Fibroblast of lung (primary cell): ENCODE data around the gene USP24. TPM values are rescaled to one million over a fixed set of nuclear protein-coding genes. Genes with fewer than 3 reads are reported as not detected.

Source experiments
- DNase-seq, 2 donors: peaks; one replicate each; pipeline versions ENCODE4 v3.0.0 to v3.0.0-alpha.2; 2010; ENCODE audit warnings: low read depth in 2 of 2
- H2AFZ ChIP-seq: 2 replicates; pipeline ENCODE4 v1.5.1; 2012; ENCODE audit warnings: low read length, control low read depth, inconsistent platforms
- H3K27ac ChIP-seq: 2 replicates; pipeline ENCODE4 v1.5.1; 2011; ENCODE audit warnings: low read length, control low read depth; ENCODE audit not compliant: insufficient read depth
- H3K27me3 ChIP-seq: 2 replicates; pipeline ENCODE4 v1.5.1; 2011; ENCODE audit warnings: mild to moderate bottlenecking, low read length; ENCODE audit not compliant: control insufficient read depth, insufficient read depth
- H3K36me3 ChIP-seq: 2 replicates; pipeline ENCODE4 v1.5.1; 2011; ENCODE audit warnings: low read length; ENCODE audit not compliant: control insufficient read depth, insufficient read depth
- H3K4me1 ChIP-seq: 2 replicates; pipeline ENCODE4 v1.5.1; 2011; ENCODE audit warnings: low read length; ENCODE audit not compliant: control insufficient read depth, insufficient read depth; ENCODE audit errors: extremely low read depth
- H3K4me2 ChIP-seq: 2 replicates; pipeline ENCODE4 v1.5.1; 2011; ENCODE audit warnings: low read length, control low read depth; ENCODE audit not compliant: insufficient read depth; ENCODE audit errors: extremely low read depth
- H3K4me3 ChIP-seq, 4 experiments: fragments of 200-600 bp in 1 of 4; sonication (generic) in 1 of 4; replicated peaks in 1 of 4; 2 replicates each; pipeline ENCODE4 v1.5.1; 2011 to 2016; ENCODE audit warnings: low read length in 4 of 4, low read depth in 3 of 4, mild to moderate bottlenecking in 3 of 4, control low read depth in 2 of 4, inconsistent platforms in 1 of 4, mixed read lengths in 1 of 4; ENCODE audit not compliant: insufficient read depth in 1 of 4; ENCODE audit errors: control extremely low read depth in 1 of 4
- H3K79me2 ChIP-seq: 2 replicates; pipeline ENCODE4 v1.5.1; 2012; ENCODE audit warnings: mild to moderate bottlenecking, low read length, inconsistent platforms; ENCODE audit not compliant: control insufficient read depth, insufficient read depth
- H3K9ac ChIP-seq: 2 replicates; pipeline ENCODE4 v1.5.1; 2011; ENCODE audit warnings: mild to moderate bottlenecking, low read length, control low read depth; ENCODE audit not compliant: insufficient read depth
- H3K9me3 ChIP-seq: 2 replicates; pipeline ENCODE4 v1.5.1; 2012; ENCODE audit warnings: low read depth, low read length; ENCODE audit not compliant: control insufficient read depth, insufficient read depth
- H4K20me1 ChIP-seq: 2 replicates; pipeline ENCODE4 v1.5.1; 2011; ENCODE audit warnings: low read length; ENCODE audit not compliant: control insufficient read depth, insufficient read depth; ENCODE audit errors: extremely low read depth
- CTCF ChIP-seq, 2 donors: IDR thresholded peaks in 1 of 2; conservative IDR thresholded peaks in 1 of 2; 1 replicate in 1 of 2; 2 replicates in 1 of 2; pipeline ENCODE4 v1.5.1; 2011 to 2012; ENCODE audit warnings: low read length in 2 of 2, control low read depth in 1 of 2, inconsistent platforms in 1 of 2, low read depth in 1 of 2, mild to moderate bottlenecking in 1 of 2
- EZH2 ChIP-seq: IDR thresholded peaks from 2 replicates; pipeline ENCODE4 v1.5.1; 2012; ENCODE audit warnings: low read length, control low read depth, mild to moderate bottlenecking; ENCODE audit errors: missing control alignments
- polyA plus RNA-seq, 2 donors: library from polyadenylated mRNA; depleted of rRNA in 1 of 2; stranded (reverse) in 1 of 2; unstranded in 1 of 2; fragments of >200 nt; gene quantifications; 2 replicates each; pipeline ENCODE4 v1.2.1, GENCODE V29; 2011 to 2012; ENCODE audit warnings: missing spikeins in 1 of 2
- total RNA-seq: library from RNA; depleted of rRNA; stranded (reverse); fragments of >200 nt; gene quantifications from 2 replicates; pipeline ENCODE4 v1.2.1, GENCODE V29; 2014

USP24 gene
- total and polyA plus RNA-seq, 2 donors (not counting 1 experiment from before 2014, with no cell fraction given), result 16.4 to 63.9 TPM

GRCh38 chr1:55138823-55139222 lies 76.3 kb downstream of the USP24 start:
- Histone ChIP-seq H3K79me2 (no peaks in the 10 kb centered on the region), H3K36me3 (peaks cover 14% of the 10 kb centered on the region), H3K27me3 (no peaks in the 10 kb centered on the region), H4K20me1 (no peaks in the 10 kb centered on the region), H3K4me2 (no peak overlapping the region), H3K27ac (no peak overlapping the region), H3K4me3 (no peak overlapping the region), H3K9me3 (no peaks in the 10 kb centered on the region), H2AFZ (no peak overlapping the region), H3K4me1 (no peaks in the 10 kb centered on the region), H3K9ac (no peak overlapping the region)
- no peak for DNase-seq
- TF ChIP-seq CTCF (conservative IDR thresholded peaks at IDR 0.05 in 1 of 2, IDR thresholded peaks at IDR 0.05 in 1 of 2; ENCODE audit: low read depth in 1 of 2, low read length in 2 of 2) (no peak), EZH2 (no peak)

- Histone ChIP-seq H3K9ac (no peak overlapping the region), H3K79me2 (no peaks in the 10 kb centered on the region), H3K9me3 (no peaks in the 10 kb centered on the region), H3K4me3 (no peak overlapping the region), H3K27me3 (no peaks in the 10 kb centered on the region), H4K20me1 (no peaks in the 10 kb centered on the region), H3K27ac (no peak overlapping the region), H3K36me3 (peaks cover 14% of the 10 kb centered on the region), H3K4me2 (no peak overlapping the region), H3K4me1 (peaks cover 4% of the 10 kb centered on the region), H2AFZ (no peak overlapping the region)
- TF ChIP-seq EZH2 (no peak), CTCF (conservative IDR thresholded peaks at IDR 0.05 in 1 of 2, IDR thresholded peaks at IDR 0.05 in 1 of 2; ENCODE audit: low read depth in 1 of 2, low read length in 2 of 2) (no peak)
- no peak for DNase-seq
These were observed 80.9 kb downstream of the USP24 start for GRCh38 chr1:55134152-55134808.

- Histone ChIP-seq H3K79me2 (no peaks in the 10 kb centered on the region), H3K36me3 (peaks cover 10% of the 10 kb centered on the region), H3K4me1 (peaks cover 7% of the 10 kb centered on the region), H3K4me2 (no peak overlapping the region), H2AFZ (no peak overlapping the region), H3K9ac (no peak overlapping the region), H4K20me1 (no peaks in the 10 kb centered on the region), H3K4me3 (no peak overlapping the region), H3K9me3 (no peaks in the 10 kb centered on the region), H3K27ac (no peak overlapping the region), H3K27me3 (no peaks in the 10 kb centered on the region)
- TF ChIP-seq CTCF (conservative IDR thresholded peaks at IDR 0.05 in 1 of 2, IDR thresholded peaks at IDR 0.05 in 1 of 2; ENCODE audit: low read depth in 1 of 2, low read length in 2 of 2) (no peak), EZH2 (no peak)
- DNase-seq, result peak; percentile 62 to 80
These were observed 83.4 kb downstream of the USP24 start for GRCh38 chr1:55131801-55132200.
